Measurements from ENCODE around the gene LINGO4. TPM values are rescaled to one million over a fixed set of nuclear protein-coding genes. Genes with fewer than 3 reads are reported as not detected.

LINGO4 gene
- total and polyA plus RNA-seq, 10 of the 15 experiments (the other 5 are each of a cell fraction or from before 2014, with no cell fraction given), result not detected

GRCh38 chr1:151840421-151840820, 35.2 kb upstream of the LINGO4 start:
- TSS peak; percentile 77 for BruUV-seq (replicated peaks)
- Histone ChIP-seq H3K4me1 (ENCODE audit: control insufficient read depth, insufficient read depth, low read length) (peaks cover 10% of the 10 kb centered on the region; the same call in 1 of the 2 replicates), H3K9ac (ENCODE audit: control insufficient read depth, insufficient read depth, low read length) (peak overlapping the region; percentile 10; the same call in 1 of the 2 replicates), H3K9me3 (replicated peaks; ENCODE audit: control insufficient read depth, insufficient read depth, low read length) (no peaks in the 10 kb centered on the region), H3K4me2 (ENCODE audit: control insufficient read depth, insufficient read depth) (peak overlapping the region; percentile 80), H3K27ac (ENCODE audit: control insufficient read depth, insufficient read depth) (no peak overlapping the region), H3K27me3 (replicated peaks in 1 of 2; ENCODE audit: control insufficient read depth in 2 of 2, insufficient read depth in 2 of 2, low read length in 1 of 2) (peaks cover 0 to 8% of the 10 kb centered on the region in 2 experiments), H4K20me1 (ENCODE audit: control insufficient read depth, insufficient read depth) (peaks cover 5% of the 10 kb centered on the region; the same call in 1 of the 2 replicates), H3K36me3 (ENCODE audit: control insufficient read depth in 2 of 2, insufficient read depth in 2 of 2, low read length in 1 of 2) (no peaks in the 10 kb centered on the region), H3K4me3 (peak overlapping the region; percentile 35; the same call in 1 of the 2 replicates), H2AFZ (ENCODE audit: control insufficient read depth, low read depth, low read length) (no peak overlapping the region), H3K79me2 (ENCODE audit: control insufficient read depth, insufficient read depth, low read length) (no peaks in the 10 kb centered on the region)
- ChIA-PET CTCF (interaction anchor here (0.6 to 1.6 kb wide), 9 partner anchors 9 to 684 kb away, joined by 3 to 4 read pairs (median 3); partner anchors contain the start of genes THEM5 and TNFAIP8L2), POLR2A (interaction anchor here (0.6 to 2.0 kb wide), 5 partner anchors 8 to 69 kb away, joined by 3 to 9 read pairs (median 6); partner anchors contain the start of gene THEM4), SMC1A (ENCODE audit: uncharacterized antibody, unreplicated experiment) (interaction anchor here (0.6 to 2.1 kb wide), 12 partner anchors 8 to 539 kb away, joined by 3 to 8 read pairs (median 4); partner anchors contain the start of gene THEM4), RAD21 (ENCODE audit: unreplicated experiment) (interaction anchor here (1.0 to 2.3 kb wide), 6 partner anchors 18 to 346 kb away, joined by 3 to 10 read pairs (median 4); no protein-coding TSS in a partner anchor)
- FAIRE-seq, result no peak
- ATAC-seq, result no peak
- in situ Hi-C loops (cut with MboI) (no loop called here), intact Hi-C loops (cut with micrococcal nuclease; ENCODE audit: unreplicated experiment) (no loop called here)
- no peak for DNase-seq (ENCODE audit: low read depth, low spot score)
- TF ChIP-seq ATF3 (IDR thresholded peaks at IDR 0.05; ENCODE audit: borderline replicate concordance, extremely low read depth, low read depth, low read length) (no peak), BHLHE40 (IDR thresholded peaks at IDR 0.05; ENCODE audit: borderline replicate concordance in 1 of 2, low read depth in 2 of 2, low read length in 1 of 2) (no peak), NR2F1 (conservative IDR thresholded peaks at IDR 0.05) (no peak), SMC3 (IDR thresholded peaks at IDR 0.05; ENCODE audit: borderline replicate concordance, low read length) (no peak), MEF2B (IDR thresholded peaks at IDR 0.05; ENCODE audit: partially characterized antibody, poor library complexity, severe bottlenecking) (no peak), HDAC6 (IDR thresholded peaks at IDR 0.05; ENCODE audit: unreplicated experiment) (no peak)

All from GM12878 (cell line).